CD4-positive, alpha-beta T cell treated with Interleukin-6 for 4 hours (primary cell): ENCODE results near the gene CNGA4.

ENCODE experiments used
- DNase-seq: peaks from one replicate; pipeline ENCODE4 v3.0.0-alpha.2; 2020; ENCODE audit warnings: mixed read lengths

Gene CNGA4

GRCh38 chr11:6238902-6239301 is at the start of gene CNGA4:
CNGA4 (plus strand) TSS chr11:6239089; CDS start chr11:6239207, 118 bp downstream.
- no peak for DNase-seq

- no peak for DNase-seq
Measured at GRCh38 chr11:6191742-6192141, 47.1 kb upstream of the CNGA4 start.

- no peak for DNase-seq
Measured at GRCh38 chr11:6194065-6194581, 44.8 kb upstream of the CNGA4 start.

- DNase-seq = no peak
Measured at GRCh38 chr11:6196396-6196795, 42.5 kb upstream of the CNGA4 start.

GRCh38 chr11:6197466-6198200 is 41.3 kb upstream of the CNGA4 start:
- DNase-seq = no peak

GRCh38 chr11:6199174-6199810 is 39.6 kb upstream of the CNGA4 start, which contains the start of gene OR52W1:
OR52W1 (plus strand) TSS chr11:6199224; CDS start chr11:6199224, 0 bp downstream.
- DNase-seq = no peak

GRCh38 chr11:6200975-6201374 is 37.9 kb upstream of the CNGA4 start:
- DNase-seq = no peak

- DNase-seq = no peak
Measured at GRCh38 chr11:6201481-6201880, 37.4 kb upstream of the CNGA4 start.

- DNase-seq = no peak
Measured at GRCh38 chr11:6202041-6202440, 36.8 kb upstream of the CNGA4 start.

GRCh38 chr11:6203327-6203726 is 35.6 kb upstream of the CNGA4 start:
- no peak for DNase-seq

GRCh38 chr11:6204706-6205105 is 34.2 kb upstream of the CNGA4 start:
- DNase-seq = no peak

- DNase-seq = no peak
Measured at GRCh38 chr11:6205366-6205765, 33.5 kb upstream of the CNGA4 start, which contains the start of gene C11orf42. C11orf42 (plus strand) TSS chr11:6205557; CDS start chr11:6205616, 59 bp downstream.

- no peak for DNase-seq
Measured at GRCh38 chr11:6206456-6207180, 32.3 kb upstream of the CNGA4 start.

- no peak for DNase-seq
Measured at GRCh38 chr11:6209801-6210200, 29.1 kb upstream of the CNGA4 start.

- no peak for DNase-seq
Measured at GRCh38 chr11:6210274-6210955, 28.5 kb upstream of the CNGA4 start.

GRCh38 chr11:6214530-6214929 is 24.4 kb upstream of the CNGA4 start:
- DNase-seq = no peak

- no peak for DNase-seq
Measured at GRCh38 chr11:6216501-6216900, 22.4 kb upstream of the CNGA4 start.

GRCh38 chr11:6217722-6218121 is 21.2 kb upstream of the CNGA4 start:
- no peak for DNase-seq

- no peak for DNase-seq
Measured at GRCh38 chr11:6219359-6219758, 19.5 kb upstream of the CNGA4 start.

GRCh38 chr11:6223854-6224253 is 15.0 kb upstream of the CNGA4 start:
- DNase-seq = no peak

GRCh38 chr11:6224421-6224820 is 14.5 kb upstream of the CNGA4 start:
- no peak for DNase-seq

GRCh38 chr11:6225024-6225423 is 13.9 kb upstream of the CNGA4 start:
- no peak for DNase-seq

GRCh38 chr11:6225896-6226295 is 13.0 kb upstream of the CNGA4 start:
- DNase-seq = no peak
